ENCODE data around the gene TOR1A. TPM values are rescaled to one million over a fixed set of nuclear protein-coding genes. Genes with fewer than 3 reads are reported as not detected.

Gene TOR1A
- total RNA-seq, 1 experiment from 2014 or later = 24.4 TPM

DNA sequence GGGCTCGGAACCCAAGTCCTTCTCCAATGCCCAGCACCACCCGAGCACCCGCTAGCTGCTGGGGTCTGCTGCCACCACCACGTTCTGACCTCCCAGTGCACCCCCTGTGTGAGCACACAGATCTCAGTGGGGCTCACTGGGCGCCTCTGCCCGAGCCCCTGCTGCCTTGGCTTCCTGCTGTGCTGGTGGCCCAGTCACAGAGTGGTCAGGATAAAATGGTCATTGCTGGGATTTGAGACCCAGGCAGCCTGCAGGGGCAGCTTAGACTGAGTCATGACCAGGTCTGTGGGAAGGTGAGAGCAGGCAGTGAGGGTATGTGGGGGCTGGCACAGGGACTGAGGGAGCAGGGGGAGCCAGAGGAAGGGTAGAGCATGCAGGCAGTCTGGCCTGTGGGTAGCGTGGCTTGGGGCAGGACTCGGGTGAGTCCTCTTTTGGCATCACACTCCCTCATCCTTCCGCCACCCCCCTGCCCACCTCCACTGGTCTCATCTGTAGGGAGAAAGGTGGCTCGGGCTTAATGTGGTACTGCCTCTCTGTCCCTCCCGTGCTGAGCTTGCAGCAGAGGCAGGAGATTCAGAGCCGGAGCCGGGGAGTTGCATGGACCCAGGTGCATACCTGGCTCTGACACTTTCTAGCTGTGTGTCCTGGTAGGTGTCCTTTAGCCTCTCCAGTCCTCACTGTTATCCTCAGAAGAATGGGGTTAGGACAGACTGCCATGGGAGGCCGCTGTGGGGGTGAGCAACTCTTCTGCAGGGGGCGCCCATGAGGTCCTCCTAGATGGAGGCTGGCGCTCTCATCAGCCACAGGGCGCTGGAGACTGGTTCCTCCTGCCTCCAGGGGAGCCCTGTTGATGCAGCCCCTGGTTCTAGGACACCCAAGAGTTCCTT, 43.4 kb upstream of the TOR1A start:
- intact Hi-C loops (cut with micrococcal nuclease) = no loop called here
- ATAC-seq = peak; percentile 85
- Histone ChIP-seq H3K79me2 (ENCODE audit: insufficient read depth, low read length) (no peaks in the 10 kb centered on the region), H3K9me3 (ENCODE audit: control insufficient read depth in 1 of 2, insufficient read depth in 1 of 2, low read depth in 1 of 2, low read length in 2 of 2) (no peaks in the 10 kb centered on the region), H3K27ac (ENCODE audit: low read depth, low read length) (no peak overlapping the region), H3K27me3 (ENCODE audit: insufficient read depth, low read length) (no peaks in the 10 kb centered on the region), H3K9ac (ENCODE audit: low read length) (no peak overlapping the region), H3K9me2 (ENCODE audit: insufficient read depth) (no peaks in the 10 kb centered on the region), H4K20me1 (ENCODE audit: insufficient read depth) (no peaks in the 10 kb centered on the region), H2AFZ (ENCODE audit: low read depth, low read length, poor library complexity, severe bottlenecking) (no peak overlapping the region), H3K36me3 (ENCODE audit: control insufficient read depth in 1 of 2, insufficient read depth in 2 of 2, low read length in 2 of 2) (no peaks in the 10 kb centered on the region), H3K4me2 (ENCODE audit: low read length) (no peak overlapping the region), H3K4me3 (replicated peaks in 1 of 2; ENCODE audit: low read depth in 1 of 2, low read length in 2 of 2) (no peak overlapping the region), H3K4me1 (ENCODE audit: control insufficient read depth in 1 of 2, insufficient read depth in 2 of 2, low read length in 2 of 2) (no peaks in the 10 kb centered on the region)
- RAD21 ChIA-PET (ENCODE audit: low non-redundant PET in 1 of 2, low total read pairs in 2 of 2, uncharacterized antibody in 2 of 2, unreplicated experiment in 2 of 2) = no interaction called here
- CTCF ChIA-PET = no interaction called here
- no TSS peak for BruUV-seq (replicated peaks)
- POLR2A ChIA-PET = no interaction called here
- TF ChIP-seq, protein P1, sequence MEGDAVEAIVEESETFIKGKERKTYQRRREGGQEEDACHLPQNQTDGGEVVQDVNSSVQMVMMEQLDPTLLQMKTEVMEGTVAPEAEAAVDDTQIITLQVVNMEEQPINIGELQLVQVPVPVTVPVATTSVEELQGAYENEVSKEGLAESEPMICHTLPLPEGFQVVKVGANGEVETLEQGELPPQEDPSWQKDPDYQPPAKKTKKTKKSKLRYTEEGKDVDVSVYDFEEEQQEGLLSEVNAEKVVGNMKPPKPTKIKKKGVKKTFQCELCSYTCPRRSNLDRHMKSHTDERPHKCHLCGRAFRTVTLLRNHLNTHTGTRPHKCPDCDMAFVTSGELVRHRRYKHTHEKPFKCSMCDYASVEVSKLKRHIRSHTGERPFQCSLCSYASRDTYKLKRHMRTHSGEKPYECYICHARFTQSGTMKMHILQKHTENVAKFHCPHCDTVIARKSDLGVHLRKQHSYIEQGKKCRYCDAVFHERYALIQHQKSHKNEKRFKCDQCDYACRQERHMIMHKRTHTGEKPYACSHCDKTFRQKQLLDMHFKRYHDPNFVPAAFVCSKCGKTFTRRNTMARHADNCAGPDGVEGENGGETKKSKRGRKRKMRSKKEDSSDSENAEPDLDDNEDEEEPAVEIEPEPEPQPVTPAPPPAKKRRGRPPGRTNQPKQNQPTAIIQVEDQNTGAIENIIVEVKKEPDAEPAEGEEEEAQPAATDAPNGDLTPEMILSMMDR (IDR thresholded peaks at IDR 0.05 in 2 of 3, conservative IDR thresholded peaks at IDR 0.05 in 1 of 3; ENCODE audit: borderline replicate concordance in 1 of 3, insufficient read depth in 1 of 3, low read depth in 2 of 3, low read length in 2 of 3) = peak; percentile 19 to 28 (median 24); a peak in 3 of 6 replicates
- no peak for TF ChIP-seq CBX3 (IDR thresholded peaks at IDR 0.05; ENCODE audit: low read depth)
- no peak for TF ChIP-seq SRF (IDR thresholded peaks at IDR 0.05; ENCODE audit: low read depth)
- DNase-seq (ENCODE audit: low read depth, low spot score) = no peak

DNA sequence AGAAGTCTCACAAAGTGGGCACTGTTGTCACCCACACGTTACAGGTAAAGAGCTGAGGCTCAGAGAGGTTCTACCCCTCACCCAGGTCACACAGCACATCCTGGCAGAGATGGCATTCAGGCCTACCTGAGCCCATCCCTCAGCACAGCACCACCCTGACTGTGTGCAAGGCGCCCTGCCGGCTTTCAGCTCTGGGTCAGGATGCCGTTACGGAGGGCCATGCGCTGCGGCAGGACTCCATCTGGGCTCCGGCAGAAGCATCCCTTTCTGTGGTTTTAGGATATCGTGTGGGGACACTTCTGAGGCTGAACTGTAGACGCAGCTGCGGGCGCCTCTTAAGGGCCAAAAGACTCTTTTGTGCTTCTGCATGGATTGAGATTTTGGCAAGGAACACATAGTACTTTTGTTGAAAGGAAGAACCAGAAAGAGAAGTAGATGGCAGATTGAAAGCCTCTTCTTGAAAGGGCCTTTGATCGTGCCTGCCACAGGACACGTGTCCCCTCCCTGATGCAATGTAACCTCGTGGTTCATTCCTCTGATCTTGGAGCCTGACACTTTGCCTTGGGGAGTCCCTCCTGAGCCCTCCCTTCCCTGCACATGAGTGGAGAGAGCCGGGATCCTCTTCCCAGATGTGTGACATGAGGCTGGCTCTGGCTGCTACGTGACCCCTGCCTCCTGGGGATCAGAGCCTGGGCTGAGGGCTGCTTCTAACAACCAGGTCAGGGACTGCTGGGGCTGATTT, 42.6 kb upstream of the TOR1A start:
- BruUV-seq (replicated peaks) = no TSS peak
- Histone ChIP-seq H3K4me2 (ENCODE audit: low read length) (no peak overlapping the region), H4K20me1 (ENCODE audit: insufficient read depth) (no peaks in the 10 kb centered on the region), H3K27me3 (ENCODE audit: insufficient read depth, low read length) (no peaks in the 10 kb centered on the region), H3K4me3 (replicated peaks in 1 of 2; ENCODE audit: low read depth in 1 of 2, low read length in 2 of 2) (no peak overlapping the region), H3K9ac (ENCODE audit: low read length) (no peak overlapping the region), H3K27ac (ENCODE audit: low read depth, low read length) (no peak overlapping the region), H3K9me3 (ENCODE audit: control insufficient read depth in 1 of 2, insufficient read depth in 1 of 2, low read depth in 1 of 2, low read length in 2 of 2) (no peaks in the 10 kb centered on the region), H3K9me2 (ENCODE audit: insufficient read depth) (no peaks in the 10 kb centered on the region), H3K79me2 (ENCODE audit: insufficient read depth, low read length) (no peaks in the 10 kb centered on the region), H2AFZ (ENCODE audit: low read depth, low read length, poor library complexity, severe bottlenecking) (no peak overlapping the region), H3K4me1 (ENCODE audit: control insufficient read depth in 1 of 2, insufficient read depth in 2 of 2, low read length in 2 of 2) (no peaks in the 10 kb centered on the region), H3K36me3 (ENCODE audit: control insufficient read depth in 1 of 2, insufficient read depth in 2 of 2, low read length in 2 of 2) (no peaks in the 10 kb centered on the region)
- DNase-seq (ENCODE audit: low read depth, low spot score) (no peak), ATAC-seq (no peak)
- intact Hi-C loops (cut with micrococcal nuclease) = no loop called here
- ChIA-PET POLR2A (no interaction called here), CTCF (no interaction called here), RAD21 (ENCODE audit: low non-redundant PET in 1 of 2, low total read pairs in 2 of 2, uncharacterized antibody in 2 of 2, unreplicated experiment in 2 of 2) (no interaction called here)
- TF ChIP-seq, protein P1 (IDR thresholded peaks at IDR 0.05 in 2 of 3, conservative IDR thresholded peaks at IDR 0.05 in 1 of 3; ENCODE audit: borderline replicate concordance in 1 of 3, insufficient read depth in 1 of 3, low read depth in 2 of 3, low read length in 2 of 3) = no peak
- TF ChIP-seq SIN3A (IDR thresholded peaks at IDR 0.05; ENCODE audit: low read depth) = no peak
- TF ChIP-seq, protein P2, sequence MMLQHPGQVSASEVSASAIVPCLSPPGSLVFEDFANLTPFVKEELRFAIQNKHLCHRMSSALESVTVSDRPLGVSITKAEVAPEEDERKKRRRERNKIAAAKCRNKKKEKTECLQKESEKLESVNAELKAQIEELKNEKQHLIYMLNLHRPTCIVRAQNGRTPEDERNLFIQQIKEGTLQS (IDR thresholded peaks at IDR 0.05) = no peak
- TF ChIP-seq, protein P3, sequence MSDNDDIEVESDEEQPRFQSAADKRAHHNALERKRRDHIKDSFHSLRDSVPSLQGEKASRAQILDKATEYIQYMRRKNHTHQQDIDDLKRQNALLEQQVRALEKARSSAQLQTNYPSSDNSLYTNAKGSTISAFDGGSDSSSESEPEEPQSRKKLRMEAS (IDR thresholded peaks at IDR 0.05) = no peak
- TF ChIP-seq EZH2 (IDR thresholded peaks at IDR 0.05) = no peak
- no peak for TF ChIP-seq POLR2AphosphoS5 (IDR thresholded peaks at IDR 0.05; ENCODE audit: low read depth, low read length)
- TF ChIP-seq ZFX (IDR thresholded peaks at IDR 0.05) = no peak
- TF ChIP-seq RAD21 (IDR thresholded peaks at IDR 0.05; ENCODE audit: low read depth) = no peak
- no peak for TF ChIP-seq YY1 (IDR thresholded peaks at IDR 0.05; ENCODE audit: extremely low read depth, insufficient replicate concordance, low read depth, low read length)
- no peak for TF ChIP-seq EGR1 (IDR thresholded peaks at IDR 0.05; ENCODE audit: low read depth)
